Stimulated activated CD4-positive, alpha-beta T cell treated with anti-CD3 and anti-CD28 coated beads, Interleukin-4, amount 100 ng/mL, for 24 hours (primary cell): Measurements from ENCODE around the gene RELN.

Source experiments
- DNase-seq: peaks from one replicate; pipeline ENCODE4 v3.0.0-alpha.2; 2020

RELN gene

DNA sequence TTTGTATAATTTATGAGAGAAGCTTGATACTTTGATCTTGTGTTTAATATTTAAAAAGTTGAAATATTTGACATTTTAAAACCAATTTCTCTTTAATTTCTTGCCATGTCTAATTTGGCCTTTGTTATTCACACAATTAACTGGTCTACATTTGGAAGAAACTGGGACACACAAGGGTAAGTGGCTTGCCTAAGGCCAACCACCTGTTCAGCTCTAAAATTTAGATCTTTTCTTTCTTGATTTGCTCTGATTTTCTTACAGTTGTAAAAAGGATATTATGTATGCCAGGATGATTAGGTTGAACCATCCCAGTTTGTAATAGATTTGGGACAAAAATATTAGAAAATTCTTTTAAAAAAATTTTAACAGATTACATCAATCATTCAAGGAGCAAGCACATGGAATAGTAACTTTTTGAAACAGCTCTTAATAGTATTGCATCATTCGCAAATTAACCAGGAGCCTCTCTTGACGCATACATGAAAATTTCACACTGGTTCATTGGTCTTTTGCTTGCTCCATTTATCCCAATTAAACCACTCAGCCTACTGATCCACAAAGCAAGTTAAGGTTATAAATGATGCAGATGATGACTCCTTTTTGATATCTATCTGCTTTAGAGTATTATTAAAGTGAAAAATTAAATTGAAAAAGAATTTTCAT lies 321.0 kb downstream of the RELN start:
- no peak for DNase-seq

DNA sequence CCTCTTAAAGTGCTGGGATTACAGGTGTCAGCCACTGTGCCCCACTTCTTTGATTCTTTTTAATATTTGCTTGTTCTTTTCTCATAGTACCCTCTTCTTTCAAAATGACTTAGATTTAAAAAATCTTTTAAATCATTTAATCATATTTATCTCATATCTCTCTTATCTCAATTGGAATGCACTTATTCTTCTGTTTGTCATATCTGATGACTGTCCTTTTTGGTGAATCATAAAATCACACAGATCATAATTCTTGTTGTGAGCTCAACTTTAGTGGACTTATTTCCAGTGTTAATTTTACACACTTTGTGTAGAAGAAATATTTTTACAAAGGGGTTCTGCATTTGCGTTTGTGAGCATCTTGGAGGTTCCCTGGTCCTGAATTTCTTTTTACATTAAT lies 323.1 kb downstream of the RELN start:
- DNase-seq = no peak

DNA sequence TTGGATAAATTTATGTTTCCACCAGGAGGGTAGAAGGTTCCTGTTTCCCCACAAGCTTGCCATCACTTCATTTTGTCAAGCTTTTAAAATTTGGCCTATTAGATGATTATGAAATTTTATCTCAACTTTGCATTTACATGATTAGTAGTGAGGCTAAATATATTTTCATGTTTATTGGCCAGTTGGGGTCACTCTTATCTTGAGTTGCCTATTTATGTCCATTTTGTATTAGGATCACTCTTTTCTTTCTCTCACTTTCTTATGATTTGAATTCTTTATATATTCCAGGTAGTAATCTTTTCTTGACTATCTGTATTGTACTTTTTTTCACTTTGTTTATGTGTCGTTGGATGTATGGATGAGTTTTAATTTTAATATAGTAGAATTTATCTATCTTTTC lies 324.9 kb downstream of the RELN start:
- no peak for DNase-seq

DNA sequence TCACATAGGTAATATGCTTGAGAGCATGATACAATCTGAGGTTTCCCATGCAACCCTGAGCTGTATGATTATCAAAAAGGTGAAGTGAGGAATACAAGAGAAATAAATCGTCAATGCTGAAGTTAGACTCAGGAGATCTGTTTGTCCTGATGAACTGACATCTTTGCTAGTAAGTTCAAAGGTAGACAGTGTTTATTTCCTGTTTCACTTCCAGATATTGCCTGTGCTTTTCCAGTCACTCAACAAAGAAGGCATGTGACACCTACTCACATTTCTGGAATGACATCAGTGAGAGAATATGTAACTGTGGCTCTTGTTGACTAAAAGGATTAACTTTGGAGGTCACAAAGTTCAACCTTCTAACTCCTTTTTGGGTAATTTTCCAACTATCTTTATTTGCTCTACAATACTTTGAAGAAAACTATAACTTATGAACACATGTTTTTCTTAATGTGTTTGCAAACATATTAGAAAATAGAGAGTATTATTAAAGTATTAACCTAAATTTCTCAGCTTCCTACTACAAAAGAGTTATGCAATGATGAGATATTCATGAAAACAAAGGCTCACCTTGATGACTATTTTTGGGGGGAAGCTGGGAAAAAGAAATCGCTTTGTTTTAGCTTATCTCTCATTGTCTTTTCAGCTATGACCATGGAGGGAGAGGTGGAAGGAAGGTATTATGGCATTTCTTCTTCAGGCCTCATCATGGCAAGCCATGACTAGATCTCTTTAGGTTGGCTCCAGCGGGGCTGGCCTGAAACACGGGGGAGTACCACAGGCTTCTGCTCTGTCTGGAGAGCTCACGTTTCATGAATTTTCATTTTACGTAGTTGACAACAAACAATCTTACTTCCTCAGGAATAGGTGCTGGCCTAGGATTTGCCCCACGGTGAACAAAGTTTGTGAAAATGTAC lies 328.7 kb downstream of the RELN start:
- DNase-seq = no peak

DNA sequence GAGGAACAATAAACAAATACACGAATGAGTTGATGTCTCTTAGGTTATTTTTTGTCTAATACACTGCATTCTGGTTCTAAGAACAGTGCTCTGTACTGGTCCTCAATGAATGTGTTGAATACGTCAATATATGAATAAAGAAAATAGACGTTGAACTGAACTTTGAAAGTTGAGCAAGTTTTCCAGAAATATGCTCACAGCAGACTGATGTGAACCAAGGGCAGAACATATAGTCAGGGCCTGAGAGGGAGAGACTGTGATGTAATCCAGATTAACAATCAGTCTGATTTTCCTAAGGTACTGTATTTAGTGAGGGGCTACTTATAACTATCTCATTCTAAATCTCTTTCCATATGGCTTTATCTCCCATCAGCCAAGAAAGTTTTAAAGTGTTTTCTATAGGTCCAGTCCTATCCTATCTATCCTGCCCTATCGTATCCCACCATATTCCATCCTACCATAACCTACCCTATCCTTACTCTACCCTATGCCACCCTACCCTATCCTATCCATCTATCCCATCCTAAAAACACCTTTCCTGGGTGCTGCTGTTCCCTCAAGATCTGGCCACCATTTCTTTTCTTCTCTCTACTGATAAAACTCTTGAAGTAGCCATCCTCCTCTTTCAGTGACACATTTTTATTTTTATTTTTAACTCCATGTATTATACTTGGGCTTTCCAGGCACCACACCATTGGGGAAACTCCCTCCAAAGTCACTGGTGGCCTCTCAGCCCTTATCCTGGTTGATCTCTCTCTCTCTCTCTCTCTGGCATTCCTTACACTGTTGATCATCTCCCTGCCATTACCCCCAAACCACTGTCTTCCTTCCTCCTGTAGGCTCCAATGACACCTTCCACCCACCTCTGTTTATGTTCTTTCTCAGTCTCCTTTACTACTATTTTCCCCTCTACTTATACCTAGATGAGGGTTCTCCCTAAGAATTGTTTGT lies 331.1 kb downstream of the RELN start:
- no peak for DNase-seq

DNA sequence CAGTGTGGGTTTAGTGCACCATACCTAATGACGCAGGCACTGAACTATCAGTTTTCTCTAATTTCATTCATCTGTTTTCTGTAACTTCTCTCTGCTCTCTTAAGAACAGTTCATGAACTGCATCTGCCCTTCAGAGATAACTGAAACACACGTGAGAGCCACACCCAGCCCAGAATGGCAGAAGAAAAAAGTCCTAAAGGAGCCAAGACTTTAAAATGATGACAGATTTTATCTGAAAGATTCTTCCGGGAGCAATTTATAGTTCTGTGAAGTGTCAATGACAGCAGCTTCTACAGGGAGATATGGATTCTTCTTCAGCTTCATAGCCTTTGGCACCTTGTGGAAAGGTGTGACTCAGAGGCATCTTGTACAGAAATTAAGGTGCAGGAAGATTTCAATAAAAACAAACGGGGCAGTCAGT lies 332.0 kb downstream of the RELN start:
- DNase-seq = no peak

DNA sequence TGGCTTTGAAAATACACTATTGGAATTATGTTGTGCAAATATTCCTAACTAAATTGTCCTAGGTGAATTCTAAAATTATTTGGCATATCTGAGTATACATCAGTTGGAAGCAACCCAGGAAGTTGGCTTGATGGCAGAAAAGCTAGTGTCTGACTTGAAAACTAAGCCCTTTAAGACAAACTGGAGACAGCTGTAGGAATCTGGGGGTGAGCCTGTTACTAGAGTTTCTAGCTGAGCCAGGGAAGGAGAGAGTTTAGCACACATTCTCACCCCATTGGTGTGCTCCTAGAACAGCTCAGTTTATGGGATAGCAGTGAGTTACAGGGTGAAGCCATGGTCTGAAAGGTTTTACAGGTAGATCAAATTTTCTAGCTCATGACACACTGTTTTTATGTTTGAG lies 333.2 kb downstream of the RELN start:
- no peak for DNase-seq

DNA sequence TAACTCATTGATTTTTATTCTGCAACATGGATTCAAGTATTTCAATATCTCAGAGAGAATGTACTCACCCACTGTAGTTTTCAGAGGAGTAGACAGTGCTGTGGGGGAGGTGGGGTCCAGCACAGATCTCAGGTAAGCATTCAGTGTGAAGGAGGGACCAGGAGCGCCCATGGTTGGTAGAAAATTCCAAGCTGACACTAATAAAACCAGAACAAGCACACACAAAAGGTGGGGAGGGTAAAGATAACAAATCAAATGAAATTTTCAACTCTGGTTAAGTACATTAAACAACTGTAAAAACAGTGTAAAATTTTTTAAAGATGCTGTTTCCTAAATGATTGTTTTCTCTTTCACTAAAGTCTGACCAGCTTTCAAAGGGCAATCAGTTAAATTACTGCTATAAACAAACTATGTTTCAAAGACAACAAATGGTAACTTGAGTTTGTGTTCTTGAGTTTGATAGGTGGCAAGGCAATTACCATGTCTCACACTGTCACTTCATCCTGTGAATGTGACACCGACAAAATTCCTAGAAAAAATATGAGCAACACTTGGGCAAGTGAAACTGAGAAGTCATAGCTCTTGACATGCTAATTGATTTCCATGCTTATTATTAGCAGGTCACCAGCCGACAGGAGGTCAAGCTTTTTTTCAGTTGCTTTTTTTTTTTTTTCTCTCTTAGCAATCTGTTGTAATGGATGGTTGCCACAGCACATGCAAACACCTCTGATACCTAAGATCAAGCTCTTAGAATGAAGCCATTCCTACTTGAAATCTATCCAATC lies 337.7 kb downstream of the RELN start:
- DNase-seq = no peak

DNA sequence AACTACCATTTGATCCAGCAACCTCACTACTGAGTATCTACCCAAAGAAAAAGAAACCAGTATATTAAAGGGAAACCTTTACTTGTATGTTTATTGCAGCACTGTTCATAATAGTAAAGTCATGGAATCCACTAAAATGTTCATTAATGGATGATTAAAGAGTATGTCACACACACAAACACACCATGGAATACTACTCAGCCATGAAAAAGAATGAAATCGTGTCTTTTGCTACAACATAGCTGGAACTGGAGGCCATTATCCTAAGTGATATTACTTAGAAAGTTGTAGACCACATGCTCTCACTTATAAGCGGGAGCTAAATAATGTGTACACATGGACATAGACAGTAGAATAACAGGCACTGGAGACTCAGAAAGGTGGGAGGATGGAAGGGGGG lies 340.4 kb downstream of the RELN start:
- no peak for DNase-seq

DNA sequence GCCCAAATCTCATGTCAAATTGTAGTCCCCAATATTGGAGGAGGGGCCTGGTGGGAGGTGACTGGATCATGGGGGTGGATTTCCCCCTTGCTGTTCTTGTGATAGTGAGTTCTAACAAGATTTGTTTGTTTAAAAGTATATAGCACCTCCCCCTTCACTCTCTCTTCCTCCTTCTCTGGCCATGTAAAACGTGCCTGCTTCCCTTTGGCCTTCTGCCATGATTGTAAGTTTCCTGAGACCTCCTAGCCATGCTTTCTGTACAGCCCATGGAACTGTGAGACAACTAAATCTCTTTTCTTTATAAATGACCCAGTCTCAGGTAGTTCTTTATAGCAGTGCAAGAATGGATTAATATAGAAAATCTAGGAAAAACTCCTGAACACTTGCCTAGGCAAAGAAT lies 341.3 kb downstream of the RELN start:
- DNase-seq = no peak

DNA sequence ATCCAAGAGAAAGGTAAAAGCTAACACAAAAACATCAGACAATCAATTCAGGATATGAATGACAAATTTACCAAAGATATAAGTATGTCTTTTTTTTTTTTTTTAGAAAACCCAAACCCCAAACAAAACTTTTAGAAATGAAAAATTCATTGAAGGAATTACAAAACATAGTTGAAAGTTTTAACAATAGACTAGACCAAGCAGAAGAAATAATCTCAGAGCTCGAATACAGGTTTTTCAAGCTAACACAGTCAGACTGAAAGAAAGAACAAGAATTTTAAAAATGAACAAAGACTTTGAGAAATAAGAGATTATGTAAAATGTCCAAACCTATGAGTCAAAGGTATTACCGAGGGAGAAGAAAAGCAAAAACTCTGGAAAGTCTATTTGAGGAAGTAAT lies 345.1 kb downstream of the RELN start:
- DNase-seq = no peak

DNA sequence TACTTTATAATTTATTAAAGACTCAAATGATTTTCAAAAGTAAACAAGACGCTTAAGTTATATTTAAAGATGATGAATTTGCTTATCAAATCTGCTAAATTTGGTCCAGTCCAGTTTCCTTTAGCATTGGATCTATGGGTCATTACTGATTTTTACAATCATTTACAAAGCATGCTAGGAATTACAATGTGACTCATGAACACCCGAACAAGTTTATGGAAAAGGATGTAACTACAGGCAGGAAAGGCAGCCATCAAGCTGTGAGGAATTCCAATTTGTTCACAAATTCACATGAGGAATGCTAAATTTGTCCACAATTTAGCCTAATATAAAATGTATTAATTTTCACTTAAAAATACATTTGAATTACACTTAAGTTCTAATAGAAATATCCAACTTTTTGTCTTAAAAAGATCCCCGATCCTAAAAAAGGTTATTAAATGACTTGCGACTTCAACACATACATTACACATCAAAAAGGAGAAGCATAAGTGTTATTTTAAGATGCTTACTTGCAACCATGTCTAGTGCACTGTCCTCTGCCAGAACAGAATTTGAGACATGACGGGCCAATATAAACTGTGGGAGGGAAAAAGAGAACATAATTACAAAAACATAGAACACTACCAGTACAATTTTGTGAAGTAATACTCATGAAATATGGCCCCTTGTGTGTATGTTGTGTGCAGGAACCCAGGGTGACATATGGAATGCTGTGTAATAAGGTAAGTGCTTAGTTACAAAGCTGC lies 349.3 kb downstream of the RELN start:
- DNase-seq = no peak

DNA sequence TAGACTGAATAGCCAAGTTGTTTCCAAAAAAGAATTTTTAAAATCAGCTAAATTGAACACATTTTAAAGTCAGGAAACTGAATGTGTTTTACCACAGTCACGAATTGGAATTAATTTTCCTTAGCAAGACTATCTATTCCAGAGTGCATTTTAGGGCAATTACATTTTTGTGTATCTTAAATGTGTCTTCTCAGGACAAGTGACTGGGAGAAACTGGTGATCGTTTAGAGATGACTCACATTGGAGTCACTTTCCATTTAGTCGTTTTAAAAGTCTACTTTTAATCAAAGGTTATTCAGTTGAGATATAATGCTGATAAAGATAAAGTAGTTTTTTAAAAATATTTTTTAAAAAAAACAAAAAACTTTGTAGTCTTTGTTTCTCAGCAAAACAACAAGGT lies 351.7 kb downstream of the RELN start:
- DNase-seq = no peak

DNA sequence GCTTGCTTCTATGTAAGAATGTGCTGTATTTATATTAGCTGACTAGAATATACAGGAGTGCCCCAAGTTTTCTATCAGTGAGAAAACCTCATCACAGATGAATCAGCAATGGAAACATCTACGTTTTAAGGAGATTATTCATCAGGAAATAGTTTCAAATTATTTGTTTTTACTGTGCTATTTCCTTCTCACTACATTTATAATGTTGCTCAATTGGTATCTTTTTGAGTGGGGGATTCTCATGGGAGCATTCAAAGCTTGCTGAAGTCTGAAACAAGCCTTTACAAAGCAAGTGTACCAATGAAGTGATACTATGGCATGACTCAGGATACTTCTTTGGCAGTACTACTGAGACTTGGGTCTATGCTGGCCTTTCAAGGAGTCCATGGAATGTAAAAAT lies 352.4 kb downstream of the RELN start:
- DNase-seq = no peak

DNA sequence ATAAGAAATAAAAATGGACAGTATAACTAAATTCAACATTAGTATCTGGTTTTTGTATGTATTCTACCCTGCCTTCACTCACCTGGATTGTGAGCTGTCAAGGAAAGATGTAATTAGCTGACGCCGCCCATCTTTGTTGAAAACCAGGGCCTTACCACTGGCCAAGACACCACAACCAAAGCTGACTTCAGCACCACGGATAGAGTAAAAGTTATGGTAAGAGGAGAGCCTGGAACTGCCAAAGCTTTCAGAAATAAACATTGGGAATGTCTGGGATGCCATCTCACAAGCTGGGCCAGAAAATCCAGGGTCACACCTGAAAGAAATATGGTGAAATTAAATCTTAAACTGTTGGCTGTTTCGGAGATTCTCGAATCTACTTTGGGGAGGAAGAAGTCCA lies 353.3 kb downstream of the RELN start:
- DNase-seq = no peak

DNA sequence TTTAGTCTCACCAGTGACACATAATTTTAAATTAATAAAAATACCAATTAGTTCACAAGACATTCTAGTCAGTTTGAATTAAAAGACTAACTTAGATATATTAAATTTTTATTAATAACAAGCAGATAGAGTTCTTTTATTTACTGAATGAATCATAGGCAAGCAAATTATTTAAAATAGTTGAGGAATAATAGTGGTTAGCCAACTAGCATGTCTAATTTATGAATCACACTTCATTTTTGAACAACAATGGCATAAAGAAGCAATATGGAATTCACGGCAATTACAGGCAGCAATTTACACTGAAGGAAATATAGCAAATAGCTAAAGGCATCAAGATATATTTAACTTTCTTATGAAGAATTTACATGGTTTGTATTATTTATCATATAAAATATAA lies 356.5 kb downstream of the RELN start:
- no peak for DNase-seq

DNA sequence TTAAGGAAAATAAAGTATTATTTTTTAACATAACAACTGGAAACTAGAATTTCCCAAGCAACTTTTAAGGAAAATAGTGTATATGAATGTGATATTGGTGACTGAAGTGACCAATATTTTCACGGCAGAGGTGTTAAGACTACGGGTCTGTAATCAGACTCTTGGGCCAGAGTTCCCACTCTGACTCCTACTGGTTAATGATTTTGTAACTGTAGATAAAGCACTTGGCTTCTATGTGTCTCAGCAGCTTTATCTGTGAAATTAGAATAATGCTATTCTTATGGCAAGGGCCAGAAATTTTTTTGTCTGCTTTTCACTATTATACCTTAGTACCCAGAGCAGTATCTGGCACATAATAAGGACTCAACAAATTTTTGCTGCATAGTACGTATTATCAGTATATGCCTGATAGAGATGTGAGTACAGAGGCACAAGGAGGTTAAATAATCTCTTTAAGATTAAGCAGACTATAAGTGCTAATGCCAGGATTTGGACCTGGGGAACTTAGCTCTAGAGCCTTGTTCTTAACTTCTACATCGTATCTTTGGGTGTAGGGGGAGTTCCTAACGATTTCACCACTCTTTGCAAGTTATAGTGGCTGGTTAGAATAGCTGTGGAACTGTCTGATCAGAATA lies 357.3 kb downstream of the RELN start:
- DNase-seq = no peak

DNA sequence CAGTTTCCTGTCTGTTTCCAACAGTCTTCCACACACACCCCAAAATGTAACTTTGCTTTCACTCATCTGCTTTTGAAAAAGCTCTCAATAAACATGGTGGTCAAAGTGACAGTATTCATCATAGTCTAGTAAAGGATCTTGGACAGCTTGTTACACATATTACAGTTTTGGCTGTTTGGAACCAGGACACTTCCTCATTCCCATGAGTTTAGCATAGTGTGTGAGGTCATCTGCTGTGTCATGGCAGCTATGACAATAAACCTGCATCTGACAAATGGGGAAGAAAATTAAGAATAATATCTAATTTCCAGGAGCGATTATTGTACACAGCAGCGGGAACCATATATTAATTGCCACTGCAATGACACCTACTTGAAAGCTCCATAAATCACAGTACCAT lies 359.1 kb downstream of the RELN start:
- DNase-seq = no peak

DNA sequence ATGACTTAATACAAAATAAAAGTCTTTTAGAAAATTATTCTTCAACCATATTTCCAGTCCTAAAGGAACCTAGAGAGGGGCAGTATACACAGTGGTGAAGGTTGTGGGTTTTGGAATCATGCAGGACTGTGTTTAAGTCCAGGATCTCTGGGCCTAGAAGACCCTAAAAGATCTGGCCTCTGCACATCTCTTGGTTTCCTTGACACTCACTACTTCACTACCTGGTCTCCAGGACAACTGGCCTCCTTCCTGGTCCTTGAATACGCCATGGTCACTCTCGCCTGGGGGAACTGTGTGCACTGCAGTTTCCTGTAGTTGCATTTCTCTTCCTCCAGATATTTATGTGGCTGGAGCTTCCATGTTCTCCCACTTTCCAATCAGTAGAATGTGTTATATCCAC lies 360.7 kb downstream of the RELN start:
- DNase-seq = no peak

DNA sequence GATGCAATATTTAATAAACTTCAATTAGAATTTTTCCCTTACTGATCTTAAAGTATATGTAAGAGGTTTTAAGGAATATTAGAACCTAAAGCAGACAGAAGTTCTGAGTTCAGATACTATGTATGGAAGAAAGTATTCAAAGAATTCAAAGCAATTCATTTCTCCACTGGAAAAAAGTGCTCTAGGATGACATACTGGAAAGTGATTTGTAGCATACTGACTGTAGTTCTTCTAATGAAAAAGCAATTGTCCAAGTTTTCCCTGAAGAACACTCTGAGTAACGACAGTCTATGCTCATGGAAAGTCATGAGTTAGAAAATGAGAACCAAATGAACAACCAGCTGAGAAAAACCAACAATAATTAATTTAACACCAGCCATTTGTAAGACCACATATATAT lies 362.7 kb downstream of the RELN start:
- no peak for DNase-seq

DNA sequence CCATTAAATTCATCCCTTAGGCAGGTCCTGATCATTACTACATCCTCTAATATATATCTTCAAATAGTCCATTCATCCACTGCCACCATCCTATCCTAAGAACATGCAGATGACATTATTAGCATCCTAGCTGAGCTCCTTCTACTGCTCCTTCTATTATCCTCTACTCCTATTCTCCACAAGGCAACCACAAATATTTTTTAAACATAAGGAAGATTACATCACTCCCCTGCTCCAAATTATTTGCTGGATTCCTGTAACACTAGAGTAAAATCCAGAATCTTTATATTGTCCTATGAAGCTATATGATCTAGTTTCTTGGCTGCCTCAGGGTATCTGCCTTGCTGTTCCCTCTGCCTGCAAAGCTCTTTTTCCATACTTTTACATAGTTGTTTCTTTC lies 367.2 kb downstream of the RELN start:
- DNase-seq = no peak
